HG03457 (cell line): ENCODE data around the gene TREH.

Experiments used
- ATAC-seq: cut with Tn5 transposase; IDR thresholded peaks from one replicate; pipeline ENCODE4 v1.9.1; 2021; ENCODE audit warnings: moderate number of reproducible peaks; ENCODE audit not compliant: unreplicated experiment

Gene TREH

DNA sequence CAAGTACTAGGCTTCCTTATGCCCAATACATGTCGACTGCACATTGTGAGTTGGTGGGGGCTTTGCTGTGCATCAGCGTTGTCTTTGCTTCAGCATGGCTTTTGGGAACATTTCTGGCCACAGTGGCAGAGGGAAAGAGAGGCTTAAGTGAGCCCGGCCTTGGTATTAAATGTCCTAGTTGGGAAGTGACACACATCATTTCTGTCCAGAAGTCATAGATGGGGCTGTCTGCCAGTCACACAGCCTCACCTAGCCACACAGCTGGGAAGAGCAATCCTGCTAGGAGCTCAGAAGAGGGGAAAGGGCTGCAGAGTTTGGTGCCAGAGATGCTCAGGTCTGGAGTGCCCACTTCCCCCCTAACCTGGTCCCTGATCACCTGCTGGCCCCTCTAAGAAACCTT, 27.6 kb downstream of the TREH start:
- ATAC-seq = no peak

DNA sequence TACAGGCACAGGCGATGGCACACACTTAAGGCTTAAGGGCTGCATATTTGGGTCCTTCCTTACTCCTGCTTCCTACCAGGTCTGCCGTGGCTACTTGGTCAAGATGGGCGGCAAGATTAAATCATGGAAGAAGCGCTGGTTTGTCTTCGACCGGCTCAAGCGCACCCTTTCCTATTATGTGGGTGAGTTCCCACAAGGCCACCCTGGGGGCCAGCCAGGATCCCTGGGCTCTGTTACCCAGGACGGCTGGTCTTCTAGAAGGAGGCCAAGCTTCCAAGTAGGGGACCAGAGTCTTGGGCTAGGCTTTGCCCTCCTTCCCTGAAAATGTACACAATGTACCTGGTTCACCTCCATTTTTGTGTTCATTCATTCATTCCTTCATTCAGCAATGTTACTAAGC, 29.1 kb downstream of the TREH start:
- ATAC-seq = no peak

DNA sequence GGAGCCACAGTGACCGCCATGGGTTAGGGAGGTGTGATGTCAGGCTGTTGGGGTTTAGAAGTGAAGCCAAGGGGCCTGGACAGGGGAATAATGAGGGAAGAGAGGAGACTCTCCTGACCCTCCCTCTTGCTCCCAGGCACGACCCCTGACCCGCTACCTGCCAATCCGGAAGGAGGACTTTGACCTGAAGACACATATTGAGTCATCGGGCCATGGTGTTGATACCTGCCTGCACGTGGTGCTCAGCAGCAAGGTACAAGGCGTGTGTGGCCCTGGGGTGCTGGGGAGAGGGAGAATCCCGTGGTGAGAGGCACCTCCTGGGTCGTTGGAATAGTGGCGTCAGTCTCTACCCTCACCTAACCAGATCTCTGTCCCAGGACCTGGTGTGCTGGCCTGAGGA, 29.5 kb downstream of the TREH start:
- ATAC-seq = no peak

DNA sequence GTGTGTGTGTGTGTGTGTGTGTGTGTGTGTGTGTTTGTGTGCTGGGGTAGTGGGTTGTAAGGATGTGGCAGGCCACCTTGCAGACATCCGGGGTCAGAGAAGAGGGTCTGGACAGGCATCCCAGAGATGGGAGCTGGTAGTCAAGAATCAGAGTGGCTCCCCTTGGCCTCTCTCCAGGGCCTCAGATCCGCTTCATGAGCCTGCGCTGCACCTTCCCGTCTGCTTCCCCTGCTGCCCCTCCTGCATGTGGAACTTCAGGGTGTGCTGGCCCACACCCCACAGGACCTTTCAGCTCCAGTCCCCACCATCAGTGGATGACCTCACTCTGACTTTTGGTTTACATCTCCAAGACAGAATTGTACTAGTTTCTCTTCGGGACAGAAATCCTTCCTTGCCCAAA, 31.2 kb downstream of the TREH start:
- no peak for ATAC-seq

DNA sequence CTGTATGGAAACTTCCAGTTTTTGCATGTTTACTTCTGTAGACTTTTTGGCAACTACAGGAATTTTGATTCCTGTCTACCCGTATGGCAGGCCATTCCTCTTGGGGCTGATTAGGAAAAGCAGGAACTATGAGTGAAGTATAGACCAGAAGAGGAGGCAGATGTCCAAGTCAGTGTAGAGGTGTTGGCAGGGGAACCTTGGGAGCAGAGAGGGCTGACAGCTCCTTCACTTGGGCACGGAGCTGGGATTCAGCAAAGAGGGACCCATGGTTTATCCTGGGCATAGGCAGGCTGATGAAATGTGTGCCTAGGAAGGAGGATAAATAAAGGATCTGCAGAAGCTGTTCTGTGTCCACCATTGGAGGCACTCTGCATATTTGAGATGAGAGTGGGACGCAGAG, 33.1 kb downstream of the TREH start:
- no peak for ATAC-seq

DNA sequence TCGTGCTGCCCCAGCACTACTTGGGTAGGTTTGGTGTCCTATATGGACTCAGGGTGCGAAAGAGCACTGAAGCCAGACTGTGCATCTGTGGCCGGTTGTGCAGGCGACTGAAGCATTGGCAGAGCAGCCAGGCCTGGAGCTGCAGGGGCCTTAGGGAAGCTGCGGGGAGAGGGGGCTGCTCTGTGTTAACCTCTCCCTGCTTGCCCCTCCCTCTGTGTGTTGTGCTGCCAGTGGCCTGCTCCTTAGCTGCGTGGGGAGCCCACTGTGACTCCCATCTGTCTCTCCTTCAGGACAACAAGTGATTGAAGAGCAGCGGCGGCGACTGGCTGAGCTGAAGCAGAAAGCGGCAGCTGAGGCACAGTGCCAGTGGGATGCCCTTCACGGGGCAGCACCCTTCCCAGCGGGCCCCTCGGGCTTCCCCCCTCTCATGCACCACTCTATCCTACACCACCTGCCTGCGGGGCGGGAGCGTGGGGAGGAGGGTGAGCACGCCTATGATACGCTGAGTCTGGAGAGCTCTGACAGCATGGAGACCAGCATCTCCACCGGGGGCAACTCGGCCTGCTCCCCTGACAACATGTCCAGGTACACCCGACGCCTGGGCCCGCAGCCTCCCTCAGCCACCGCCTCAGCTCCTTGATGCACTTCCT, 34.3 kb downstream of the TREH start:
- no peak for ATAC-seq

DNA sequence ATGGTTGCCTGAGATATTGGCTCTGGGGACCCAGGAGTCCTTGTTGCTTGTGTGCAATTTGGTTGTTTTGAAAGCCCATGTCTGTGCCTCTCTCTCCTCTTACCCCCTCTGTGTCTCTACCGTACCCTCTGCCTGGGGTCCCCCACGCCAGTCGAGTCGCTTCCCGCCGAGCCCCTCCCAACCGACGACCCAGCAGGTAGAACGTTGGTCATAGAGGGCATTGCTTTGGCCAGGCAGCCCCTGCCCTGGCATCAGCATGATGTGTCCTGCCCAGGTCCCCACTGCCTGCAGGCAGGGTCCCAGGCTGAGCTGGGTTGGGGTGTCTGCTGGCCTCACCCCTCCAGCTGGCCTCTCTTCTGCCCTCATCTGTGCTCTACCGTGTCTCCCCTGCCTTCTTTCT, 35.0 kb downstream of the TREH start:
- ATAC-seq = no peak

DNA sequence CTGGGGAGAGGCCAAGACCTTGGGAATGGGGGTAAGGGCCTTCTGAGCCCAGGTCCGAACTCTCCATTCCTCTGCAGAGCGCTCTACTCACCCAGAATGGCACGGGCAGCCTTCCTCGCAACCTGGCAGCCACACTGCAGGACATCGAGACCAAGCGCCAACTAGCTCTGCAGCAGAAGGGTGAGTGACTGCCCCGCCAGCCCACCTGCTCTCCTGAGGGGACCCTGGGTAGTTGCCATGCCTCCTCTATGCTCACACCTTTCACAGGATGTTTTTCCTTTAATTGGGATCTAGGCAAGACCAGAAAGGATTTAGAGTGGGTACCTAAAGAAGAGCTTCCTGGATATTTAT, 35.5 kb downstream of the TREH start:
- no peak for ATAC-seq

DNA sequence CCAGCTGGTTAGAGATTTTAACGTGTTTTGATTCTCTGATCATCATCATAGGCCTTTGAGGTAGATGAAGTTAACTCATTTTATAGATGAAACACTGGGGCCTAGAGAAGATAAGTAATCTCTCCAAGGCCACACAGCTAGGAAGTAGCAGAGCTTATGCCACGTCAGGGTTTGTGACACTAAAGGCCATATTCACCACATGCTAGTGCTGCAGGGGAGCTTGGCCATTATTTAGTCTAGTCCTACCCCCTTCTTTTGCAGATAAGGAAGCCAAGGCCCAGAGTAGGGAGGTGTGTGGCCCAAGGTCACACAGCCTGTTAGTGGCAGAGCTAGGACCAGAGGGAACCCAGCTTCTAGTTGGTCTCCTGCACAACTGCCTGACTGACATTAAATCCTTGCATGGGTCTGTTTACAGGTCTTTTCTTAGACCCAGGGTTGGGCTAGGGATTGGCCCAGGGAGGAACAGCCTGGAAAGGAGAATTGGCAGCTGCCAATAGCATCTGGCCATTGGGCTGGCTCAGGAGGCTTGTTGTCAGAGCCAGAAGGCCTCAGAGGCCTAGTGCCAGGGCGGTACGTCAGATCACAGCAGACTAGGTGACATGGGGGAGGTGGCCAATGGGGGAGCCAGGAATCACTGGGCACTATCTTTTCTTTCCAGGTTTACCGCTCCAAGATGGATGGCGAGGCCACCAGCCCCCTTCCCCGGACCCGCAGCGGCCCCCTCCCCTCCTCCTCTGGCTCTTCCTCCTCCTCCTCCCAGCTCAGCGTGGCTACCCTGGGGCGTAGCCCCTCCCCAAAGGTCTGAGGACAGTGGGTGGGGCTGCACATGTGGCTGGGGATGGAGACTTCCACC, 36.1 kb downstream of the TREH start:
- ATAC-seq = no peak

DNA sequence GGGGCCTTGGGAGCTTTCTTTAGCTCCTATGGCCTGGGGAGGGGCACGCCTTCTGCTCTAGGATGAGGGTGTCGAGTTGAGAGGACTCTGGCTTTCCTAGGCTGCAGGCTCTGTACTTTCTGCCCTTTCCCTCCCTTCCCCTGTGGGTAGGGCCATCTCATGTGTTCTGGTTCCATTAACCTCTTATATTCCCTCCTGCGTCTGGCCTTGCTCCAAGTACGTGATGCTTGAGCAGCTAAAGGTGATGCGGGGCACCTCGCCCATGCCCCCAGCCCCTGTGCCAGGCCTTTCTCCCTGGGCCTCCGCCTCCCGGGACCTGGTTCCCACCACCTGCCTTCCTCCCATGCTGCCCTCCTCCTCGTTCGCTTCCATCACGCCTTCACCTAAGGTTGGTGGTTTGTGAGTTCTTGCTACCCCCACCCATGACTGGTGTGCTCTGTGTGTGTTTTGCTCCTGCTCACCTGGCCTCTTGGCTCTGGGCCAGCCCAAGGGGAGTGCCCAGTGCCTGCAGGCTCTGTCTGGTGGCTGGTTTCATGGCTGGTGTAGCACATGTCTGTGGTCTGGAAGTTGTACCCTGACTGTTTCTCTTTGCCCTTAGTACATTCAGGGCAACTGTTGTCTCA, 37.9 kb downstream of the TREH start:
- ATAC-seq = no peak

DNA sequence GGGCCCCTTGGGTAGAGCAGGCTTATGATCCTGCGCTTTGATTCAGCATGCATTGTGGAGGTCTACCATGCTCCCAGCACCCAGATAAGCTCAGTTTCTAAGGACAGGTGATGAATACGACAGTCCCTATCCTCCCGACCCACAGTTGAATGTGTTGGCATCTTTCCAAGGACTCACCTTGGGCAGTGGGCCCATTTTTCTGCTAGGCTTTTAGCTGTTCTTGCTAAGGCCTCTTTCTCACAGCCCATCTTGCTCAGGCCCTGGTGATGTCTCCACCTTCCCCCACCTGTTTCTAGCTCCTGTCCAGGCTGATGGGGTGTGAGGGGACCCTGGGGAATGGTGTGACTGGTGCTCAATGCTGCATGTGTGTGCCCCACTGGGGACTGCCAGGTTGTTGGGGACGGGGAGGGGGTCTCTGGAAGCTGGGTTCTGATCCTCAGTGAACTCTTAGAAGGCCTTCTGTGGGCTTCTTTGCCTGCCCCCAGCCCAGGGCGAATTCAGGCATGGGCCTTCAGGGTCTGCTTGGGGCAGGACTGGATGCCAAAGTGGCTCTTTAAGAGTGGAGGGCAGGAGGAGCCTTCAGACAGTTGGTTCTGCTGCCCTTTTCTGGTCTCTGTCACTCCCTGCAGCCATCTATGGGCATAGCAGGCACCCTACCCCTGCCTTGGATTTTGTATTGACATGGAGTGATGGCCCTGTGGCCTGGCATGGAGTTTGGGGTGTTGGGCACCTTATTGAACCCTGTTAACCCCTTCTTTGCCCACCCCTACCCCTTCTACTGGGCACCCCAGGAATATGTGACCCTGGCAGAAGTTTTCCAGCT, 38.9 kb downstream of the TREH start:
- no peak for ATAC-seq

DNA sequence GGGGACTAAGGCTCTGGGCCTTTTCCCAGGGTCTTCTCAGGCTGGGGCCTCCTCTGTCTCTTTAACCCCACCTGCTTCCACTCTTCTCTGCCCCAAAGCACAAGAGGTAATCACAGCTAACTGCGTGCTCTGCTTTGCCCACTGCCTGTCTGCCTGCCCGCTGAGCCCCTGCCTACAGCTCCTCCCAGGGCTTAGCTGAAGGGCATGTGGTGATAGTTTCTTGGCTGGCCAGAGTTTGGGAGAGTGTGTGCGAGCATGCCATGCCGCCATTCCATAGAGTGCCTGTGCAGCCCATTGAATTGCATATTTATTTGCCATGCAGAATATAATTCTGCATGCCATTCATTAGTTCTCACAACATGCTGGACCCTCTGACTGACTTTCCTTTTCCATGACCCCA, 39.6 kb downstream of the TREH start:
- no peak for ATAC-seq

DNA sequence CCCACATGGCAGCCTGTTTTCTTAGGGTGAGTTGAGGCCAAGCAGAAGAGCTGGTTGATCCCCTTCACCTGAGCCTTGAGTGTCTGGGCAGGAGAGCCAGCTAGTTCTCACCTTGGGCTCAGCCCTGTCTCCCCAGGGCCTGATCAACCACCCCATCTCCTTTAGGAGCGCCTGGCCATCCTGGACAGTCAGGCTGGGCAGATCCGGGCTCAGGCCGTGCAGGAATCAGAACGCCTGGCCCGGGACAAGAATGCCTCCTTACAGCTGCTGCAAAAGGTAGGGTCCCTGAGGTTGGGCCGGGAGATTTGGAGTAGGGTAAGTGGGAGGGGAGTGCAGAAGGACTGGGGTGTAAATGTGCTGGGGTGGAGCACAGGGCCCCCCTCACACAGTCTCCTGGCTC, 40.7 kb downstream of the TREH start:
- ATAC-seq = no peak

DNA sequence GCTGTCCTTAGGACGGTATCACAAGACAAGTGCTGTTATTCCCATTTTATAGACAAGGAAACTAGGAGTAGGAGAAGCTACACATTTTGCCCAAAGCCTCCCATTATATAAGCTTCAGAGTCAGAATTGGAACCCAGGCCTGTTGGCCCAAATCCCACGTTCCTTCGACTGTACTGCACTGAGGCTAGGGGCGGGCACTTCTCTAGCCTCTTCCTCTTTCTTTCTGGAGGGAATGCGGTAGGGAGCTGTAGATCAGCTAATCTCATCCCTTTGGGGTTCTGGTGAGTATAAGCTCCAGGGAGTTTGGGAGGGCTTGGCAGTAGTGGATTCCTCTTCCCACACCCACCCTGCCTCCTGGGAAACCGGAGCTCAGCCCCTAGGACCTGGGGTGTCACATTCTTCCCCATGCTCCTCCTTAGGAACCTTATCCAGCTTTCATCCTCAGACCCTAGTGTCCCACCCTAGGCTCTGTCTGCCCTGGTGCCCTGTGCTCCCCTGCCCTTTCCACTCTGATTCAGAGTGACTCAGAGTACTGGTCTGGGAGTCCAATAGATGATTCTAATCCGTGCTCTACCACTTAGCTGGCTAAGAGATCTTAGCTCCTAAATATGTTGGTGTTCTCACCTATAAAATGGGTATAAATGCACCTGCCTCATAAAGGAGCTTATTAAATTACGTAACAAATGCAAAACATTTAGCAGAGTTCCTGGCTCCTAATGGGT, 42.7 kb downstream of the TREH start:
- no peak for ATAC-seq

DNA sequence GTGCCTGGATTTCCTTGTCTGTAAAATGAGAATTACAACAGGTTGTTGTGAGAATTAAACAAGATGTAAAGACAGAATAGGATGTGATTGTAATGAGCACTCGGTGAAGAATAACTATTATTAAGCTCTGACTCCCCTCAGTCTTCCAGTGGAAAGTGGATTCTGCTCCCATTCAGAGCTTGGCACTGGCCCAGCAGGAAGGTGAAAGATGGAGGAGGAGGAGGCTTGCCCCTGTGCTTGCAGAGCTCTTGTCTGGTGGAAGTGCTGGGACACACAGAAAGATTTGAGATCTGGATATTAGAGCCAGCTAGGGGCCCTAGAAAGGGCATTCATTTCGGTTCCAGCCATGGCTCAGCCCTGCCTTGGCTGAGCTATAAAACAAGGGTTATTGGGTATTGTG, 43.8 kb downstream of the TREH start:
- no peak for ATAC-seq

DNA sequence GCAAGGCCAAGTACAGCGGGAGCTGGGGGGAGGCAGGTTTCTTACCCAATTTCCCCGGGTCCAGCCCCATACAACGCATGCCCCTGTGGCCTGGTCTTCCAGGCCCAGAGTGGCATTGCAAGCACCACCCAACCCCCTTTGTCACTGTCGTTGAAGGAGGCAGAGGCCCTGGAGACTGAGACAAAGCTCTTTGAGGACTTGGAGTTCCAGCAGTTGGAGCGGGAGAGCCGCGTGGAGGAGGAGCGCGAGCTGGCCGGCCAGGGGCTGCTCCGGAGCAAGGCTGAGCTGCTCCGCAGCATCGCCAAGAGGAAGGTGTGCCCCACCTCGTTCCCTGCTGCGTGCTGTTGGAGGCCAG, 44.2 kb downstream of the TREH start:
- no peak for ATAC-seq

DNA sequence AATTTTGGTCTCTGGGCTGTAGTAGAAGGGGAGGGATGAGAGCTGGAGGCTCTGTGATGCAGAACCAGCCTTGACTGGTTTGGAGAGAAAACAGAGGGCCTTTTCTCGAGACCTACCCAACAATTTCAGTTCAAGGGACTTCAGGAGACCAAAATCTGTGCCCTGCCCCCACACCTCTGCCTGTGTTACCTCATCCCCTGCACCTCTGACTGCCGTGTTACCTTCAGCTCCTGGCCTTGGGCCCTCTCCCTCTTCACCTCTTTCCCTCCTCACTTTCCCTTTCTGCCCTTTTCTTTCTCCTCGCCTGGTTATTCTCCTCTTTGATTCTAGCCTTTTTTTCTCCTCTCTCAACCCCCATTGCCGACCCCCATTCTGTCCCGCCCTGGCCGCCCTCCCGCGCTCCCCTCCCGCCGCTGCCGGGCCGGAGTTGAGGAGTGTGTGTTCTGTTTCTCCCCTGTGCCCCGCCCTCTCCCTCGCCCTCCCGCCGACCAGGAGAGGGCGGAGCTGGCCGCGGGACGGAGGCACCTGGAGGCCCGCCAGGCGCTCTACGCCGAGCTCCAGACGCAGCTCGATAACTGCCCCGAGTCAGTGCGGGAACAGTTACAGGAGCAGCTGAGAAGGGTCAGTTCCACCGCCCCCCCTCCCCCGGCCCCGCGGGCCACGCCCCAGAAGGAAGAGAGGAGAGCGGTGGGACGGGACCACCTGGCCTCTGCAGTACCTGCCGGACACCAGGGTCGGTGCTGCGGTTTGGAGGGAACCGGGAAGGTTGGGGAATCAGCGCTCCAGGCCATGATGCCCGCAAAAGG, 44.8 kb downstream of the TREH start:
- ATAC-seq = no peak

DNA sequence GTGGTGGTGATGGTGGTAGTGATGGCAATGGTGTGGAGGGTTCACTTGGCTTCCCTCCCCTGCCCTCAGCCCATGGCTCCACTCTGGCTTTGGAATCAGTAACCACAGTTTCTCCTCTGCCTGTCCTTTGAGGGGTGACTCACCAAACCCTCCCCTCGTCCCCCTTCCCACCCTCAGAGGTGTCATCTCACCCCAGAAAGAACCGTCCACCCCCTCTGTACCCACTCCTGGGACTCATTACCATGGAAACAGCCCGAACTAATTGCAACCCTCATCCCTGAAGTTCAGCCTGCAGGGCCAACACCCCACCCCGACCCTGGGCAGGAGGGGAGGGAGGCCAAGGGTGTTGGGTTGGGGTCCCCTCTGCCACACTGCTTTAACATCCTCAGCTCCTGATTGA, 45.5 kb downstream of the TREH start:
- no peak for ATAC-seq

DNA sequence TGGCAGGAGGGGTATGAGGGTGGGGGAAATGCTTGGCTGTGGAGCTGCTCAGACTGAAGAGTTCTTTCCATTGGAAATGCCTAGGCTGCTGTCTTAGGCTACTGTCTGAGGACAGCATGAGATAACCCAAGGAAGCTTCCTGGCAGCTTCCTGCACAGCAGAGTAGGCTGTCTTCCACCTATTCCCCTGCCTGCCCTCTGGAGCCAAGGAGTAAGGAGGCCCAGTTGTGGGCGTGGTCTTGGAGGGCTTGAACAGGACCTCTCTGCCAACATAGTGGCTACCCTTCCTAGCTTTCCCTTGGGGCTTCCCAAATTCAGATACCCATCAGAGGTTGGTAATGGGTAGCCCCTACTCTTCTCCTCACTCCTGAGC, 46.1 kb downstream of the TREH start:
- no peak for ATAC-seq
